Upper lobe of left lung (tissue), 6 donors: Measurements from ENCODE around the gene METTL23. TPM values are rescaled to one million over a fixed set of nuclear protein-coding genes. Genes with fewer than 3 reads are reported as not detected.

Source experiments
- ATAC-seq, 2 donors: fragments of 200-7000 bp; cut with Tn5 transposase; one replicate each; pipeline ENCODE4 v1.9.1; 2022; ENCODE audit warnings: mild to moderate bottlenecking in 2 of 2, moderate library complexity in 2 of 2; ENCODE audit not compliant: low FRiP score in 2 of 2
- DNase-seq, 2 donors: peaks; one replicate each; pipeline ENCODE4 v3.0.0-alpha.2; 2019 to 2020
- H3K27ac ChIP-seq, 4 donors: fragments of 200-600 bp; sonication (generic); one replicate each; pipeline ENCODE4 v1.5.1; 2016 to 2019
- H3K27me3 ChIP-seq, 4 donors: fragments of 200-600 bp; sonication (generic); one replicate each; pipeline ENCODE4 v1.5.1; 2017 to 2019
- H3K36me3 ChIP-seq, 4 donors: fragments of 200-600 bp; sonication (generic); one replicate each; pipeline ENCODE4 v1.5.1; 2016 to 2019
- H3K4me1 ChIP-seq, 4 donors: fragments of 200-600 bp; sonication (generic); one replicate each; pipeline ENCODE4 v1.5.1; 2018 to 2019
- H3K4me3 ChIP-seq, 4 donors: fragments of 200-600 bp; sonication (generic); one replicate each; pipeline ENCODE4 v1.5.1; 2017 to 2019; ENCODE audit warnings: mild to moderate bottlenecking in 2 of 4, moderate library complexity in 1 of 4
- H3K9me3 ChIP-seq, 4 donors: fragments of 200-600 bp; sonication (generic); one replicate each; pipeline ENCODE4 v1.5.1; 2018 to 2019
- EP300 ChIP-seq, 4 donors: sonication (generic); formaldehyde crosslinking; IDR thresholded peaks; one replicate each; pipeline ENCODE4 v1.5.1; 2017; ENCODE audit warnings: antibody characterized with exemption in 4 of 4, control low read depth in 2 of 4
- POLR2A ChIP-seq, 4 donors: fragments of 450-650 bp; IDR thresholded peaks; one replicate each; pipeline ENCODE4 v1.5.1; 2016 to 2017; ENCODE audit warnings: antibody characterized with exemption in 4 of 4, mild to moderate bottlenecking in 2 of 4
- POLR2AphosphoS5 ChIP-seq, 2 donors: sonication (generic); formaldehyde crosslinking; IDR thresholded peaks; one replicate each; pipeline ENCODE4 v1.5.1; 2017; ENCODE audit warnings: antibody characterized with exemption in 2 of 2
- WGBS, 2 donors: methylation state at CpG; one replicate each; pipeline ENCODE4 v1.1.5; 2017 to 2018; 5-methylcytosine and 5-hydroxymethylcytosine counted together
- total RNA-seq, 6 donors: library from RNA; depleted of rRNA in 4 of 6; stranded (reverse); fragments of >200 nt in 4 of 6; gene quantifications; one replicate each; pipeline versions ENCODE4 v1.1.0 to v1.2.1, GENCODE V29; 2016 to 2021
- TF ChIP-seq, protein P1 (sequence below), 6 experiments: fragments of 450-650 bp in 4 of 6; fragments of 200-600 bp in 2 of 6; sonication (generic) in 2 of 6; IDR thresholded peaks; one replicate each; pipeline ENCODE4 v1.5.1; 2016 to 2019; ENCODE audit warnings: antibody characterized with exemption in 6 of 6
- donor health status: DM: no; HTN: no; CAD: no; lungs with moderate emphysema.
- donor health status: DM: no; HTN: yes; CAD: no; lungs with severe emphysema.

The METTL23 gene, protein sequence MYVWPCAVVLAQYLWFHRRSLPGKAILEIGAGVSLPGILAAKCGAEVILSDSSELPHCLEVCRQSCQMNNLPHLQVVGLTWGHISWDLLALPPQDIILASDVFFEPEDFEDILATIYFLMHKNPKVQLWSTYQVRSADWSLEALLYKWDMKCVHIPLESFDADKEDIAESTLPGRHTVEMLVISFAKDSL
- total RNA-seq = 10 to 100 TPM; 13.6 to 38.9 (median 28.3) TPM

DNA sequence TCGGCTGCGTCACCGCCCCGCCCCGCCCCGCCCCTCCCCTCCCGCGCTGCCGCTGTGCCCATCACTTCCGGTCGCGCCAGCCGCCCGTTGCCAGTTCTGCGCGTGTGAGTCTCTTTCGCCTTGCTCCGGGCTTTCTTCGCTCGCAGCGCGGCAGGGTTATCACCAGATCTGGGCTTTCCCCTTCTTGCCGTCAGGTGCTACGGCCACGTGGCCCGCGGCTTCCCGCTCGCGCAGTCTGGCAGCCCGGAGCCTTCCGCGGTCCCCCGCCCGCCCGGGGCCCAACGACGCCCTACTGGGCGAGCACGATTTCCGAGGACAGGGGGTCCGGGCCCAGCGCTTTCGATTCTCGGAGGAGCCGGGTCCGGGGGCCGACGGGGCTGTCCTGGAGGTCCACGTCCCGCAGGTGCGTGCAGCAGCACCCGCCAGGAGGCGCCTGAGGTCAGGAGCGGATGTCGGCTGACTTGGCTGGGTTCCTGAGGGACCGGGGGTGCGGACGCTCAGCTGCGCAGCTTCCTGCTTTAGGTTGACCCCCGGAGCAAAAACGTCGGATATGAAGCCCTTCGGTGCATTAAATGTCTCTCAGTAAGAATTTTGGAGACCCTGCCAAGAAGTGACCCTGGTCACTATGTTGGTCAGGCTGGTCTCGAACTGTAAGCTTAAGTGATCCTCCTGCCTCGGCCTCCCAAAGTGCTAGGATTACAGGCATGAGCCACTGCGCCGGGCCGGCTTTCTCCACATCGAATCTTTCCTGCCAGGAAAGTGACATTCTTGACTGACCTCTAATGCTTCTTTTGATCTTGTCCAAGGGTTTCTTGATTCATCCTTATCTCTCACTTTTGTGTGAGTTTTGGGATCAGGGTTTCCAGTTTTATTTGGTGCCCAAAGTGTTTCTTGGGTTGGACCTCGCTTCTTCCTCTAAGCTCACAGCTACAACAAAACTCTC is at the start of gene METTL23:
Gene METTL23, plus strand, starts transcription at position 64 of the 943 bp plus-strand sequence. CDS start 2,872 bp downstream, outside the sequence.
- peak; percentile 62 to 80 for TF ChIP-seq POLR2AphosphoS5 (IDR thresholded peaks at IDR 0.05)
- TF ChIP-seq, protein P1, sequence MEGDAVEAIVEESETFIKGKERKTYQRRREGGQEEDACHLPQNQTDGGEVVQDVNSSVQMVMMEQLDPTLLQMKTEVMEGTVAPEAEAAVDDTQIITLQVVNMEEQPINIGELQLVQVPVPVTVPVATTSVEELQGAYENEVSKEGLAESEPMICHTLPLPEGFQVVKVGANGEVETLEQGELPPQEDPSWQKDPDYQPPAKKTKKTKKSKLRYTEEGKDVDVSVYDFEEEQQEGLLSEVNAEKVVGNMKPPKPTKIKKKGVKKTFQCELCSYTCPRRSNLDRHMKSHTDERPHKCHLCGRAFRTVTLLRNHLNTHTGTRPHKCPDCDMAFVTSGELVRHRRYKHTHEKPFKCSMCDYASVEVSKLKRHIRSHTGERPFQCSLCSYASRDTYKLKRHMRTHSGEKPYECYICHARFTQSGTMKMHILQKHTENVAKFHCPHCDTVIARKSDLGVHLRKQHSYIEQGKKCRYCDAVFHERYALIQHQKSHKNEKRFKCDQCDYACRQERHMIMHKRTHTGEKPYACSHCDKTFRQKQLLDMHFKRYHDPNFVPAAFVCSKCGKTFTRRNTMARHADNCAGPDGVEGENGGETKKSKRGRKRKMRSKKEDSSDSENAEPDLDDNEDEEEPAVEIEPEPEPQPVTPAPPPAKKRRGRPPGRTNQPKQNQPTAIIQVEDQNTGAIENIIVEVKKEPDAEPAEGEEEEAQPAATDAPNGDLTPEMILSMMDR (IDR thresholded peaks at IDR 0.05) = peak; percentile 70 to 94 (median 87)
- no peak for TF ChIP-seq EP300 (IDR thresholded peaks at IDR 0.05)
- peak in 1 of 4 donors; percentile 55 for TF ChIP-seq POLR2A (IDR thresholded peaks at IDR 0.05)
- Histone ChIP-seq H3K9me3 (no peaks in the 10 kb centered on the region), H3K27me3 (no peaks in the 10 kb centered on the region), H3K27ac (peak within 1 kb of the TSS; percentile 97 to 100 (median 99)), H3K4me1 (peaks cover 36 to 75% (median 55%) of the 10 kb centered on the region in 4 donors), H3K36me3 (peaks cover 18 to 56% (median 33%) of the 10 kb centered on the region in 4 donors), H3K4me3 (peak within 1 kb of the TSS; percentile 81 to 95 (median 84))
- DNase-seq (peak; percentile 86 to 95), ATAC-seq (peak; percentile 79 to 80)
- WGBS, 2 donors = 3 to 5% methylated on average over 11 to 21 of the region's 71 CpGs

DNA sequence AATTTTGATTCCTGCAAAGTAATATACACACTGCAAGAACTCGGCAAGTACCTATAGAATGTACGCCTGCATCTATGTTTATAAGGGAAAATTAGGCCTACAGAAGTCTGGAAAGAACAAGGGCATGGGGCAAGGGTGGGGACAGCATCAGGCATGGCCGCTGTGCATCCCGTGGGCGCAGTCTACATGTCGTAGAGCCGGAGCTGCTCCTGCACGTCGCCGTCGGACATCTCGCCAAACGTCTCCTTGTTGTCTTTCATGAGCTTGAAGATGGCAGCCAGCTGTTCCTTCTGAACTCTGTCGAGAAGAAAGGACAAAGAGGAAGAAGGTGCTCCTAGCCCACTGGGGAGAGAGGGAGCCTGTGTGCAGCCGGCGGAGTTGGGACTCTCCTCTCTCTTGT is 49.2 kb upstream of the METTL23 start:
- ATAC-seq = no peak
- peaks cover 0 to 33% (median 9%) of the 10 kb centered on the region in 4 donors for H3K36me3 ChIP-seq
- 88 to 90% methylated on average over 16 of the region's 16 CpGs for WGBS, 2 donors

DNA sequence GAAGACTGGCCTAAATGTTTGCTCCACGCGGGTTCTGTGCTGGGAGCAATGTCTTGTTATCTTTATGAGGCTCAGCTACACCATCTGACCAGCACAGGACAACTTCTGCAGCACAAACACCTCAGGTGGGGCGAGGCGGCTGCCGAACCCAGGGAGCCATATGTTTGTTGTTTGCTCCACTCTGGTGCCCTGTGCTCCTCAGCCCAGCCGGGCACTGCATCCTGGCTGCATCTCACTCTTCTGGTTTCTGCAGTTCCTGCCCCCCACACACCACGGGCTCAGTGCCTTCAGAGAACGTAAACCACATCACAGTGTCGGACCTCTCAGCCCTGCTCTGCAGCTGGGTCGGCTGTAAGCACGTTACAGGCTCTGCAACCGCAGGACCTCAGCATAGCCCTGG is 48.3 kb upstream of the METTL23 start:
- Histone ChIP-seq H3K27me3 (no peaks in the 10 kb centered on the region), H3K27ac (no peak overlapping the region), H3K36me3 (peaks cover 0 to 42% (median 9%) of the 10 kb centered on the region in 4 donors), H3K4me3 (no peak overlapping the region), H3K9me3 (no peaks in the 10 kb centered on the region), H3K4me1 (peaks cover 0 to 5% (median 0%) of the 10 kb centered on the region in 4 donors)
- ATAC-seq = no peak
- peak in 1 of 2 donors; percentile 34 for DNase-seq
- no peak for TF ChIP-seq POLR2A (IDR thresholded peaks at IDR 0.05)
- no peak for TF ChIP-seq EP300 (IDR thresholded peaks at IDR 0.05)
- TF ChIP-seq, protein P1 (IDR thresholded peaks at IDR 0.05) = no peak
- no peak for TF ChIP-seq POLR2AphosphoS5 (IDR thresholded peaks at IDR 0.05)
- 61 to 88% methylated on average over 12 of the region's 12 CpGs for WGBS, 2 donors

More for the DNA sequence above, 49.2 kb upstream of the METTL23 start:
- no peak overlapping the region for H3K4me3 ChIP-seq
- H3K27me3 ChIP-seq = no peaks in the 10 kb centered on the region
- DNase-seq = no peak
- H3K4me1 ChIP-seq = peaks cover 3 to 13% (median 4%) of the 10 kb centered on the region in 4 donors
- no peaks in the 10 kb centered on the region for H3K9me3 ChIP-seq
- H3K27ac ChIP-seq = no peak overlapping the region
- no peak for TF ChIP-seq POLR2A (IDR thresholded peaks at IDR 0.05)
- TF ChIP-seq, protein P1 (IDR thresholded peaks at IDR 0.05) = no peak
- TF ChIP-seq EP300 (IDR thresholded peaks at IDR 0.05) = no peak
- TF ChIP-seq POLR2AphosphoS5 (IDR thresholded peaks at IDR 0.05) = no peak

DNA sequence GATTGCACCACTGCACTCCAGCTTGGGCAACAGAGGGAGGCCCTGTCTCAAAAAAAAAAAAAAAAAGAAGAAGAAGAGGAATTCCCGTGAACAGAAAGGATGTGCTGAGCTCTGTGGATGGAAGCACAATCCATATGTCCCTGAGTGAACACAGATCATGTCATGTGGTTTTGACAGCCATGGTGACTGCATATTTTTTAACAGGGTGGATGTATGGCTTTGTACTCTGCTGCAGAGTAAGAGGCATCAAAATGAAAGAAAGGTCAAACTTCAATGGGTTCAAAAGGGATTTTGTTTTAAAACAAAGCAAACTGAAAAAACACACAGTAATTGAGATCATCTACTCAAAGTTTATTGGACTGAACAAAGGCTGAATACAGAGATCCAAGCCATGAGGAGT is 47.4 kb upstream of the METTL23 start:
- Histone ChIP-seq H3K4me3 (no peak overlapping the region), H3K9me3 (no peaks in the 10 kb centered on the region), H3K27me3 (no peaks in the 10 kb centered on the region), H3K4me1 (peaks cover 0 to 5% (median 0%) of the 10 kb centered on the region in 4 donors), H3K27ac (no peak overlapping the region), H3K36me3 (peaks cover 0 to 48% (median 10%) of the 10 kb centered on the region in 4 donors)
- TF ChIP-seq, protein P1 (IDR thresholded peaks at IDR 0.05) = no peak
- TF ChIP-seq POLR2AphosphoS5 (IDR thresholded peaks at IDR 0.05) = no peak
- no peak for TF ChIP-seq EP300 (IDR thresholded peaks at IDR 0.05)
- TF ChIP-seq POLR2A (IDR thresholded peaks at IDR 0.05) = no peak
- ATAC-seq = no peak
- no peak for DNase-seq
- 64 to 70% methylated on average over 1 of the region's 1 CpG for WGBS, 2 donors
